Activated CD8-positive, alpha-beta memory T cell treated with anti-CD3 and anti-CD28 coated beads for 48 hours (primary cell): Measurements from ENCODE around the gene MDC1.

Experiments used
- DNase-seq, 3 experiments: peaks; one replicate each; pipeline ENCODE4 v3.0.0-alpha.2; 2020; ENCODE audit warnings: low read depth in 2 of 3, low spot score in 2 of 3

Gene MDC1

DNA sequence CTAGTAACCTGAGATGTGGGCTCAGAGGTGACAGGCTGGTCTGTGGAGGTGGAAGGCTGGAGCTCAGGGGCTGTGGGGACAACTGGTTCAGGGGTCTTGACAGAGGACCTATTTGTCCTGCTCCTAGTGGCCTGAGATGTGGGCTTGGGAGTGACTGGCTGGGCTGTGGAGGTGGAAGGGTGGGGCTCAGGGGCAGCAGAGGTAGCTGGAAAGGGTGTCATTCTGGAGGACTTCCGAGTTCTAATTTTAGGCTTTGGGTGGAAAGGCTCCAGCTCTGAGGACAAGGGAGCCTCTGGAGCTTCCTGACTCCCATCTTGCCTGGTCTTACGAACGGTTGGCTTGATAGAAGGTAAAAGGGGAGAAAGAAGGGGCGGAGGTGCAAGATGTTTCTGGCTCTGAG, 11.5 kb downstream of the MDC1 start:
- DNase-seq = no peak

DNA sequence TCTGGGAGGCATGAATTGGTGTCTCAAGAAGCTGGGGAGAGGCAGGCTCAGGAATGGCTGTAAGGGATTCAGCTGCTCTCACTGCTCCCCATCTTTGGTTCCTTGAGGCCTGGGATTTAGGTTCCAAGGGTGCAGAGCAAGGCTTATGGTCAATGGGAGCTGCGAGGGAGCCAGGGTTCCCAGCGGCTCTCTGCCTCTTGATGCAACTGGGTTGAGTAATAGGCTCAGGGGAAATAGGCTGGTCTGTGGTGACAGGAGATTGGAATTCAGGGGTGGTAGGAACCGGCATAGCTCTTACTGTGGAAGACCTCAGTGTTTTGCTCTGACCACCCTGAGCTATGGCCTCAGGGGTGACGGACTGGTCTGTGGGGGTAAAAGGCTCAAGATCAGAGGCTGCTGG, 13.3 kb downstream of the MDC1 start:
- no peak for DNase-seq

DNA sequence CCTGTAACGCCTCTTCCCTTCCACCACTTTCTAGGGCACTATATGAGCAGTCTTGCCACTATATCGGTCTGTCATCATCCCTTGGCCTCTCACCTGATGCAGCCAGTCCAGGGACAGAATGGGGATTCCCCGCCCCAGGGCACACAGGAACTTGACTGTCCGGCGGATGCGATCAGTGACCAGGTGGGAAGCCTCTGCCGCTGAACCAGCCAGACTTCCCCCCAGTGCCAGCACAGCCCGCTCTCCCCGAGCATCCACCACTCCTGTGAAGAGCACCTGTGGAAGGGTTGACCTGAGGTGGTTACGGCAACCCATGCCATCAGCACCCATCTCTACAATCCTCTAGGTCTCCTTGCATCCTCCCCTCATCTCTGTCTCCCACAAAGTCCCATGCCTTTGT, 14.1 kb downstream of the MDC1 start:
- DNase-seq = no peak

DNA sequence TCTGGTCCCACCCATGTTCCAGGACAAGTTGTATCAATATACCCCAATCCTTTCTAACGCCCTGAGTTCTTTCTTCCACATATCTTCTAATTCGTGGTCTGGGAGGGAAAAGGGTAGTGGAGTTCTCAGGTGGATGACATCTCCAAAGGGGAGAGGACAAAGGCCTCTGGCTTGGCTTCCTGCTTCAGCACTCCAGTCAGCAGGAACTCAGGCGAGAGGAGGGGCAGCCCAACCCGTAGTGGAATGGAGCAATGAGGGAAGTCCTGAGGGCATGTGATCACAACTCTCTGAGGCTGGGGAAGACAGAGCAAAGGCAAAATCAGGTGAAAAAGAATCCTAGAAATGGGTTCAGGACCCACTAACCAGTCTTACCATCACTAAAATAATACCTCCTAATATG, 16.7 kb downstream of the MDC1 start:
- no peak for DNase-seq

DNA sequence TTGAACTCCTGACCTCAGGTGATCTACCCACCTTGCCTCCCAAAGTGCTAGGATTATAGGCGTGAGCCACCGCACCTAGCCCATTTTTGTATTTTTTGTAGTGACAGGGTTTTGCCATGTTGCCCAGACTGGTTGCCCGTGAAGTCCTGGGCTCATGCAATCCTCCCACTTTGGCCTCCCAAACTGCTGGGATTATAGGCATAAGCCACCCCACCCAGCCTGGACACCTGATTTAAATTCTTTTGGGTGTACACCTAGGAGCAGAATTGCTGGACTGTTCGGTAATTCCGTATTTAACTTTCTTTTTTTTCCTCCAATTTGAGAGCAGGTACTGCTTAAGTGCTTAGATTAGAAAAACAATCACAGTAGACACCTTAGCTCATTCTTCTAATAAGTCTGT, 20.6 kb downstream of the MDC1 start:
- no peak for DNase-seq

DNA sequence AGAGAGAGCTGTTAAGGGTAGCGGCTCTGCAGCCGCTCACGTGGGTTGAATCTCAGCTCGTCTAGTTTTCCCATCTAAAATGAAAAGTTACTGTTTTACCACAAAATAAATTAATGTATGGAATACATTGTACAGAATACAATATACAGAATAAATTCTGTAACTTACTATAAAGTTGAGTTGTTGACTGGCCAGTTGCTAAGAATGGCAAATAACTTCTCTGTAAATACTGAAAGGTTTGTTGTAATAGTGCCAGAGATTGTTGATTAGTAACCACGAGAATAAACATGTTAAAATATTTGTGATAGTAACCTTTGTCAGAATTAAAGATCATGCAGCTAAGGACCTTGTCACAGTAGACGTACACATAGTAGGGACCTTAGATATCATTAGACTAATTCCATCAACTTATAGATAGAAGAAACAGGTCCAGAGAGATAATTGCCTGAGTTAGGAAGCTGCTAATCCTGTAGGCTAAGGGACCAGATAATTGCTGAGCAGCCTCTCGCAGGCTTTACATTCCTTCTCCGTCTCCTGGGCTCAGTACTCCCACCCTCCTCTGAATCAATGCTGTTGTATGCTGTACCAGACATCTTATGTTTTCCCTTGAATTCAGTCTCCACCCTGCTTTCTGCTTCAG, 25.8 kb downstream of the MDC1 start:
- DNase-seq = no peak

DNA sequence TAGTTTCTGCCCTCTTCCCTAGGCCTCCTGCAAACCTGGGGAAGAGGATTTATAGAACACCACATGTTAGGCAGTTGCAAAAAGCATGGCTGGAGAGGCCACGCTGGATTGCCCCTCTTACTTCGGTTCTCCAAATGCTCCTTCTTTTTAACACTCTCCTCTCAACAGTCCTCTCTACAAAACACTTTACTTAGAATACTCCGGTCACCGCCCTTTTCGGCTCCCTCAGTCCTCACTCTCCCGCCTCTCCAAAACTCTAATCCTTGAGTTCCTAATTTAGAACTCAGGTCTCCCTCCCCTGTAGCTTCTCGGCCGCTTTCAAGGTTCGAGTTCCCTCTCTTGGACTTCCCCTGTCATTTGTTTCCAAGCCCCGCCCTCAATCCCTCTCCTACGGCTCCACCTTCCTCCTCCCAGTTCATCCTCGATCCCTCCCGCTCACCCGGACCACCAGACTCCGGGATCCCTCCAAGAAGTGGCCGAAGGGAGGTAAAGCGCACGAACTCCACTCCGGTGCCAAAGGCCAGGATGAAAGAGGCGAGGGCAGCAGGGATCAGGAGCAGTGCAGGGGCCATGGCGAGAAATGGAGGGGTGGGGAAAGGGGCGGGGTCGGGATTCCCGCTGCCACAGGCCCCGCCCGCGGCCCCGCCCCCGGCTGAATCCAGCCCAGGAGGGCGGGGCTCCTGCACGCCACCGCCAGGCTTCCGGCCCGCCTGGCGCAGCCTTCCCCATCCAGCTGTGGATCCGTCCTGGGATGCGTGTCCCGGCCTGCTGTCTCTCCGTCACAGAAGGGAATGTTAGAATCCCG, 26.5 kb downstream of the MDC1 start, which contains the start of gene NRM:
Gene NRM, minus strand, starts transcription at position 582 of the 805 bp plus-strand sequence. Its CDS starts 10 bp downstream, at position 572.
- DNase-seq = peak in 2 of 3 experiments; percentile 62 to 72

DNA sequence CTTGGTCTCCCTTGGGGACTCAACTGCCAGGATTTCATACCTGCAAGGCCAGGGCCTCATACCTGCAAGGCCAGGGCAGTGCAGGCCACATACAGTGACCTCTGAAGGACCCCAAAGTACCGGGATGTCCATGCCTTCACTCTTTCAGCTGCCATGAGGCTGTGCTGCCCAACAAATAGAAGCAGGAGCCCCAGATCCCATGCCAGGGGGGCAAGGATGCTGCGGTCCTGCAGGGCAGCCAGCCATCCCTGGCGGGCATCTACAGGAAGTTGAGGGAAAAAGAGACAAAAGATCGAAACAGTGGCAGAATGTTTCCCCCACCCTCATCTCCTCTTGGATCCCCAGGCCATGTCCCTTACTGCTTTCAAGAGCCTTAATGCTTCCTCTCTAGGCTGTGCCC, 27.1 kb downstream of the MDC1 start:
- DNase-seq = no peak

DNA sequence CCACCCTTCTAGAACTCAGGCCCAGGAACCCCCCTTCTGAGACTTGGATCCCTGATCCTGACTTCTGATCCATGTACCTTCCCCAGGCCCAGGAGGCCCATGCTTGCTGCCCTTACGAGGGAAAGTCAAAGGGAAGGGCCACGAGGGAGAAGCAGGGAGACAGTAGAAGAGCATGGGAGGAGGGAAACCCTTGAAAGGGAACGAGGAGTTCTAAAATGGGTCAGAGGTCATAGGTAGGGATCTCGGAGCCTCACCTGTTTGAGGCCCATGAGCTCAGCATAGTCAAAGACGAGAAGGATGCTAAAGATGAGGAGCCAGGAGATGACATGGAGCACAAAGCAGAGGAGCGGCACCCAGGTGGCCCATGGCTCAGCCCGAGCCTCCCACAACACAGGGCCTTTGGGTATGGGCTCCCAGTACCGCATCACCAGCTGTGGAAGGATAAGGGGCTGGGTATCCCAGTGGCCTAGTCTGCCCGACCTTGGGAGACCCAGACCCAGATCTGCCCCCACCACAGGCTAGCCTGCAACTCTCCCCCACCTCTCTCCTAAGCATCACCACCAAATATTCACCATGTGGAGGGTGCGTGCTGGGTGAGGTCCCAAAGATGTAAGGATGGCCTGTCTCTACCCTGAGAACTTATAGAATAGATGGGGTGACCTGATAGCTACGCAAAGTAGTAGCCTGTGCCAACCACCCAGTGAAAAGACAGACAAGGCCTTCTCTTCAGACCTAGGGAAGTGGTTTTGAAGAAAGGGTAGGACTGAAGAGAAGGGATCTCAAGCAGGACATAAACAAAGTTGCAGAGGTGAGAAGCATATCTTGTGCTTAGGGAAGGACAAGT, 27.8 kb downstream of the MDC1 start:
- no peak for DNase-seq

DNA sequence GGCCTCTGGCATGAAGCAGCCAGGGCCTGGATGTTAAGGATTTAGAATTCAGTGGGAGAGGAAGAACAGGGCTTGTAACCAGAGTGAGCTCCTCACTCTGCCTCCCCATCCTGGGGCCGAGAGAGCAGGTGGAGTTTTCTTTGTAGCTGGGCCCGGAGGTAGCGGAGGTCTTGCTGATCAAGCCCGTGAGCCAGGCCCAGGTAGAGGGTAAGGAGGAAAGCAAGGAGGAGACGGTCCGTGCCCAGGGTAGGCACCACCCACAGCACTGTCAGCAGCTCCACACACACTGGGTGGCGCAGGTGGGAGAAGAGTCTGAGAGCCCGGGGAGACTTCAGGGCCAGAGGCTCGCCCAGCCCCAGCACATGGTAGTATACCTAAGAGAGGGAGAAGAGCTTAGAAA, 28.5 kb downstream of the MDC1 start:
- DNase-seq = no peak

DNA sequence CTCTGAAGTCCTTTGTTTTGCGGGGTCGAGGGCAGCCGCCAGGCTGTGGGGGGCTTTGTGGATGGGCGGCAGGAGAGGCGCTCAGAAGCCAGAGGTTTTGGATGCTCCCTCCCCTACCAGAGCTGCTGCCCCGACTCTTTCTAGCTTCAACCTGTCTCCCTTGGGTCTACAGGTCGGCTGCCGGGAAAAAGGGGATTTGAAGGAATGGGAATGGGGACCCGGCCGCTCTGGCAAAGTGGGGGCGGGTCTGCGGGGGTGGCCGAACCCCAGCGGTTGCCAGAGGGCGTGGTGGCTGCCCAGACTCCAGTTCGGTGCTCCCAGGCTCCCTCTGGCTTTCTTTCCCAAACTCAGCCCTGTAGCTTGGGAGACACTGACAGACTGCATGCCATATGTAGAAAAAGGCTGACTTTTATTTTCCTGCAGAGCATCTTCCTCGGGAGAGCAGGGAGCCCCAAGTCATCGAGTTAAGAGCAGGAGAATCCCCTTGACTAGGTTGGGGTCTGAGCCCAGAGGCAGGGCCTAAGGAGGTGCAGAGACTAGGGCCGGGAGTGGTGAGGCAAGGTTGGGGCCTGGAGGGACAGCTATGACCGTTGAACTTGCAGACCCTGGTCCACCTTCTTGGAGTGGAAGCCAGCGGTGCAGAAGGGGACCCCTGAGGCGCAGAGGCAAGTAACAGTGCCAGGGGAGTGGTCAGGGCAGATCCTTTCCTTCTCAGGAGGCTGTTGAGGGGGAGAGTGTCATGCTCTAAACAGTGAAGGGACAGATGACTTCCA, 29.2 kb downstream of the MDC1 start:
- no peak for DNase-seq

DNA sequence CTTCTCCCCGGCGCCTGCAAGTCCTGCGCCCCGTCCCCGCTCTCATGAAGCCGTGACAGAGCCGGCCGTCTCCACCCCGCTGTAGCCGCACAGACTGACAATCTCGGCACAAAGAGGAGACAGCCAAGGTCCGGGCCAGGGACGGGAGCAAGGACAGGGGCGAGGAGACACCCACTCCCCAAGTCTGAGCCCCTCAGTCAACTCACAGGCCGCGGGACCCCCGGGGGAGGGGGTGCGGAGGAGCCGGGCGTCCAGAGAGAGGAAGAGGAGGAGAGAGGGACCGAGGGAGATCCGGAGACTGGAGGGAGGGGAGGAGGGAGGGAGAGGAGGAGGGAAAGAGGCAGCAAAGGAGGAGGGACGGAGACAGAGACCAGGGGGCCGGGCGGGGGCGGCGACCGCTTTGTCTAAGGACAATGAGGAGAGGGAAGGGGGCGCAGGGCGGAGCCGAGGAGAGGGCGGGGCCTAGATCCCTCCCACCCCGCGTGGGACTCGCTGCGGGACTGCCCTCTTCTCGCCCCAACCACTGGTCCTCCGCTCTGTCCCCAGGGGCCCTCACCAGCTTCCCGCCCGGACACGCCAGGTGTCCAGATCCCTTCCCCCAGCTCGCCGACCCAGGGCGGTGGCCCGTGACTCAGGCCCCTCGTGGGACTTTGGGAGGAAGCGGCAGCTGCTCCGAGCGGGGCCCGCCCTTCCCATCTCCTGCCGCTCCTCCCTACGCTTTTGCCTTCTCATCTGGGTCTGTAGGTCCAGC, 30.0 kb downstream of the MDC1 start:
- peak; percentile 65 to 73 (median 70) for DNase-seq

DNA sequence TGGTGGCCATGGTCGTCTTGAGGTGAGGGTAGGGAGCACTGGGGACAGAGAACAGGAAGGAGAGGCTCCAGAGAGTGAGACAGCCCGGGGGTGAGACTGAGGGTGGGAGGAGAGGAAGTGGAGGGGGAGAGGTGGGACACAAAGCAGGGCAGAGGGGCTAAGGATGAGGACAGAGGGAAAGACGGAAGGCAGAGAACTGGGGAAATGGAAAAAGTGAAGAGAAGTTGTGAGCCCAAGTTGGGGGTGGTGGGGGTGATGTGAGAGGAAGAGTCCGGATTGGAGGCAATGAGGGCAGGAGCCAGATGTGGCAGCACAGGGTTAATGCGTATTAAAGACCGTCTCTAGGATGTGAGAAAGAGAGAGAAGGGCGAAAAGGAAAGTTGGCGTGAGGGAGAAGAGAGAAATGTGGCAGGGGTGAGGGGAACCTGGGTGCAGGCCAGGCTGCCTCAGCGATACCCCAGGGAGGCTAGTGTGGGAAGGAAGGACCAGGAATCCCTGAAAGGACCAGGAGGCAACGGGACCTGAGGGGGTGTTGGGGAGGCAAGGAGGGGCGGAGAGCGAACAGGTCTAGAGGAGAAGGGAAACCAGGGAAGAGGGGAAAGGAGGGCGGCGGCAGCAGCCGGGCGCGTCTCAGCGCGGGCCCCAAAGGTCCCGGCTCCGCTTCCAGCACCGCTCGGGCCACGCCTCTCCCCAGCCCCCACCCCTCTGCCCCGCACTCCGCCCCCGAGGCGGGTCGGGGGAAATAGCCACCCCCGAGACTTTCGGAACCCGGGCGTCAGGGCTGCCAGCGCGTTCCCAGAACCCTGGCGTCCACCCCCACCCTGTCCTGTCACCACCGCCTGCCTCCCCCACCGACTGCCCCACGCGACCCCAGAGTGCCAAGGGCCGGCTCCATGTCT, 30.8 kb downstream of the MDC1 start, which contains the start of gene PPP1R18:
Gene PPP1R18, minus strand, starts transcription at position 637 of the 899 bp plus-strand sequence. Its CDS starts 627 bp downstream, at position 10.
- DNase-seq = peak; percentile 65 to 76 (median 75)

DNA sequence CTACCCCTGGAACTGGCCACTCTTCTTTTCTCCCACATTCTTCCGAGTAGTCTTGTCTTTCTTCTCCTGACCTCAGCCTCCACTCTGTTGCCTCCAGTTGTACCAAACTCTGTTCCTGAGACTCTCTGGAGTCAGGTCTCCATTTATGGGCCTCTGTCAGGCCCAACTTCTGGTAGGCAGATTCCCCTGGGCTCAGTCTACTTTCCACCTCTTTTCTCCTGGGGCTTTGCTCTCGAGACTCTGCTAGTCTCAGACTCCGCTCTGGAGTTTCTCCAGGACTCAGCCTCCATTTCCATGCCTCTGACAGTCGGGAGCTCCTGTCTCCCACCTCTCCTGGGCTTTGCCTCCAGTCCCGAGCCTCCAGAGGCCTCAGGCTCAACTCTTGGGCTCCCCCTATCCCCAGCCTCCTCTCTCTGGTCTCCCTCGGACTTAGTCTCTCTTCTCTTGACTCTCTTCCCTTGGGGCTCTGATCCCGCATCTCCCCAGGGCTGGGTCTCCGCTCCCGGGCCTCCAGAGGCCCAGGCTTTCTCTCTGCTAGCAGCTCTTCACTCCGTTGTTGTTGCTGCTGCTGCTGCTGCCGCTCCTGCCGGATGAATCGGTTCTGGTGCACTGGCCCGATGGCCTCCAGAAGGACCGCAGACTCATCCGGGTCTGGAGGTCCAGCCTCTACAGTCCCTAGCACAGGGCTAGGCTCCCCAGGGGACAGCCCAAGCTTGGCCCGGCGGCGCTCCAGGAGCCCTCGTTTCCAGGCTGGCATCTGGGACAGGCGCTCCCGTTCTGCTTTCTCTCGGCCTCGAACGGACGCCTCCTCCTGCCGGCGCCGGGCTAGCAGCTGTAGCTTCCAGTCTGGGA, 31.7 kb downstream of the MDC1 start:
- no peak for DNase-seq

DNA sequence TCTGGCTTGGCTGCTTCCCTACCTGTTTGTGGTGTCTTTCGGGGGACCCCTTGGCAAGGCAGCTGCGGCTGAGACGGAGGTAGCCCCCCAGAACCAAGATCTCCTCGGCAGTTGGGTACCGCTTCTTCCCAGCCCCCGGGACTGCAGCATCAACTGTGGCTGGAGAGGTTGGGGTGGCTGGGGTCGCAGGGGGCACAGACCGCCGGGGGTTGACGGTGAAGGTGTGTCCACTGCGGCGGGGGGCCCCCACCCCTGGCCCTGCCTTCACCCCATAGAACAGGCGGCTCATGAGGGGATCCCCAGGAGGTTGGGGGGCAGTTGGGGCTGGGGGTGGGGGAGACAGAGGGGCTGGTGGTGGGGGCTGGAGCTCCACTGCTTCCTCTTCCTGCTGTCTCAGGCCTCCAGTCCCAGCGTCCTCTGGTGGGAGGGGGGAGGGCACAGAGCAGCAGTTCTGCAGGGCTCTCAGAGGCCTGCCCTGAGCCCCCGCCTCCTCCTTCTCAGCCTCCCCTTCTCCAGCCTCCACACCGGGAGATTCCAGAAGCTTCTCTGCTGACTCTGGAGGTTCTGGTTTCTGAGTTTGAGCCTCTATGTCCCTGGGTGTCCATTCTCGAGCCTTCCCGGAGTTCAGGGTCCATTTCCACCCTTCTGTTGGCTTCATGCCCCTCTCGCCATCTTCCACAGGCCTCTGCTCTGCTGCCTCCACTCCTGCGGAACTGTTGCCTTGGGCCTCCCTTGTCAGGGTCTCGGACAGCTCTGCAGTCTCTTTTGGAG, 32.5 kb downstream of the MDC1 start:
- DNase-seq = no peak

DNA sequence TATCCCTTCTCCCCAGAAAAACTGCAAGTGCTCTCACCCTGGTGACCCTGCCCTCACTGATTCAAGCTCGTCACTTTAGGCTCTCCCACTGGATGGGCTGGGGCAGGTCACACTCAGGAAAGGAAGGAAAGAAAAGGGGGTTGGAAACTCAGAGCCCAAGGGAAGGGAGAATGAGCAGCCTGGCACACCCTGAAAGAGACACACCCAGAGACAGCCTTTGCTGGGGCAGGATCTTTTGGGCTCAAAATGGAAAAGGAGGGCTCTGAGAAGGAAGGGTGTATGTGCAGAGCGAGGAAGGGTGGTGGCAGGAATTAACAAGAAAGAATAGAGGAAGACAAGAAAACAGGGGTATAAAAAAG, 33.1 kb downstream of the MDC1 start:
- no peak for DNase-seq

DNA sequence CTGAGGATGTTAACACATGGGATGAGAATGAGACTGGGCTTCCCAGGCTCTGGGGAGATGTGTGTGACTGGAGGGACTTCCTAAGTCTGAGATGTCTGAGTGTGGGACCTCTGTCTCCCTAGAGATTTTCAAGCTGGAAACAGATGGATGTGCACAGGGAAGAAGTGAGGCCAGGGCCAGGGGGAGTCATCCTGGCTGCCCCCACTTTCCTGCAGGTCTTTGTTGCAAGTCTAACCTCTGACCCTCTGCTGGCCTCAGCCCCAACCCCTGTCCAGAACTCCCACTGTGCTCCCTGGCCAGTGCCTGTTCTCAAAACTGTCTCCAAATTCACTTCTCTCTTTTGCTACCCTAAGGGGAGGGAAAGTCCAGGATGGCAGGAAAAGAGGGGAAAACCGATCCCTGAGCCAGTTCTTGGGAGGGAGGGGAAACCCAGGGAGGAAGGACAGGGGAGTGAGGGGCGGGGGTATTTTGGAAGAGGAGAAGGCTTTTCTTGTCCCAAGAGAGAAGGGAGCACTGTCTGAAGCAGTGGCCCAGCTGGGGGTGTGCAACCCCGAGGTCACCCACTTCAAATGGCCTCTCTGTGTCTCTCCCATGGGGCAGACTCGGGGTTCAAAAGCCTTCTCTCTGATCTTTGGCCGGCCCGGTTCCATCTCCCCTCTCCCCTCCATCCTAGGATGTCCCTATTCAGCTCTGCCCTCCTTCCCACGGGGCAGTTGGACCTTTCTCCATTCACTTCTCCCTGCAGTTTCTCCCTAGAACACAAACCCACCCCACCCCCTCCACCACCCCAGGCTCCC, 33.7 kb downstream of the MDC1 start:
- no peak for DNase-seq
